NCI-H510A (cell line): Measurements from ENCODE around the gene FOXP2.
"Not testable (repeated sequence)": the region's sequence is repeated elsewhere in the genome, so short reads cannot be mapped to it uniquely, and the experiment has no call there.

Source experiments
- DNase-seq: peaks from one replicate; lab custom pipeline; 2025; lab: John Stamatoyannopoulos, UW

FOXP2 gene

GRCh38 chr7:114422507-114423501 is 8.2 kb downstream of the FOXP2 start:
- no peak for DNase-seq

- no peak for DNase-seq
These were observed 11.8 kb downstream of the FOXP2 start for GRCh38 chr7:114426382-114426781.

- DNase-seq: no peak
These were observed 12.2 kb downstream of the FOXP2 start for GRCh38 chr7:114426824-114427223.

GRCh38 chr7:114428211-114428610 is 13.6 kb downstream of the FOXP2 start:
- no peak for DNase-seq

- DNase-seq: no peak
These were observed 16.6 kb downstream of the FOXP2 start for GRCh38 chr7:114431189-114431588.

GRCh38 chr7:114432061-114432460 is 17.4 kb downstream of the FOXP2 start:
- no peak for DNase-seq

GRCh38 chr7:114432703-114433102 is 18.1 kb downstream of the FOXP2 start:
- DNase-seq: no peak

- no peak for DNase-seq
These were observed 25.0 kb downstream of the FOXP2 start for GRCh38 chr7:114439581-114439980.

GRCh38 chr7:114440927-114441326 is 26.3 kb downstream of the FOXP2 start:
- not testable (repeated sequence) for DNase-seq

- no peak for DNase-seq
These were observed 29.6 kb downstream of the FOXP2 start for GRCh38 chr7:114444196-114444595.

- no peak for DNase-seq
These were observed 35.8 kb downstream of the FOXP2 start for GRCh38 chr7:114450431-114450830.

- no peak for DNase-seq
These were observed 45.0 kb downstream of the FOXP2 start for GRCh38 chr7:114459574-114459973.

- no peak for DNase-seq
These were observed 45.4 kb downstream of the FOXP2 start for GRCh38 chr7:114460021-114460420.

GRCh38 chr7:114466917-114467316 is 52.3 kb downstream of the FOXP2 start:
- DNase-seq: no peak

GRCh38 chr7:114468844-114469243 is 54.2 kb downstream of the FOXP2 start:
- DNase-seq: no peak

GRCh38 chr7:114472896-114473512 is 58.4 kb downstream of the FOXP2 start:
- DNase-seq: no peak

- no peak for DNase-seq
These were observed 63.8 kb downstream of the FOXP2 start for GRCh38 chr7:114478384-114478783.

- no peak for DNase-seq
These were observed 67.4 kb downstream of the FOXP2 start for GRCh38 chr7:114481999-114482398.

GRCh38 chr7:114484226-114484625 is 69.6 kb downstream of the FOXP2 start:
- no peak for DNase-seq

GRCh38 chr7:114487174-114487573 is 72.6 kb downstream of the FOXP2 start:
- DNase-seq: no peak

GRCh38 chr7:114488696-114489095 is 74.1 kb downstream of the FOXP2 start:
- DNase-seq: no peak

- DNase-seq: not testable (repeated sequence)
These were observed 82.9 kb downstream of the FOXP2 start for GRCh38 chr7:114497491-114497890.
